WTC11 (cell line): ENCODE results near the gene FBN2. TPM values are rescaled to one million over a fixed set of nuclear protein-coding genes. Genes with fewer than 3 reads are reported as not detected.

Source experiments
- ATAC-seq: fragments of 200-7000 bp; cut with Tn5 transposase; 2 replicates; pipeline ENCODE4 v1.10.0; 2021; ENCODE audit warnings: mild to moderate bottlenecking, moderate library complexity
- CTCF ChIA-PET: fragments of 300-600 bp; sonication (Branson Sonifier 250); formaldehyde crosslinking; loops from one replicate; lab custom pipeline; 2021; ENCODE audit warnings: antibody characterized with exemption; lab: Charles Lee
- POLR2A ChIA-PET: fragments of 350-600 bp; sonication (Branson Sonifier 250); formaldehyde crosslinking; loops from one replicate; lab custom pipeline; 2021; ENCODE audit warnings: antibody characterized with exemption; lab: Charles Lee
- DNase-seq: peaks from one replicate; pipeline ENCODE4 v3.0.0; 2021; ENCODE audit warnings: low spot score
- H3K27ac Mint-ChIP-seq: 2 replicates; pipeline ENCODE4 v1.8.0; 2021; ENCODE audit warnings: mixed read lengths
- H3K27me3 Mint-ChIP-seq: 2 replicates; pipeline ENCODE4 v1.8.0; 2021; ENCODE audit warnings: low read depth, mild to moderate bottlenecking, moderate library complexity, mixed read lengths
- H3K36me3 Mint-ChIP-seq: 2 replicates; pipeline ENCODE4 v1.8.0; 2021; ENCODE audit warnings: mixed read lengths
- H3K4me1 Mint-ChIP-seq: 2 replicates; pipeline ENCODE4 v1.8.0; 2022; ENCODE audit warnings: mixed read lengths
- H3K4me3 Mint-ChIP-seq: 2 replicates; pipeline ENCODE4 v1.8.0; 2021; ENCODE audit warnings: mild to moderate bottlenecking, moderate library complexity, mixed read lengths
- H3K9me3 Mint-ChIP-seq: 2 replicates; pipeline ENCODE4 v1.8.0; 2021; ENCODE audit warnings: mixed read lengths
- CREM ChIP-seq: sonication (generic); formaldehyde crosslinking; IDR thresholded peaks from 2 replicates; pipeline ENCODE4 v1.8.1; 2022; ENCODE audit warnings: mild to moderate bottlenecking, missing genetic modification reagents, moderate library complexity
- JAZF1 ChIP-seq: fragments of 250-450 bp; sonication (Bioruptor Pico); IDR thresholded peaks from 2 replicates; pipeline ENCODE4 v1.9.0; 2021; ENCODE audit warnings: moderate library complexity, mild to moderate bottlenecking, inconsistent platforms
- NFE2L1 ChIP-seq: sonication (generic); formaldehyde crosslinking; IDR thresholded peaks from 2 replicates; pipeline ENCODE4 v1.8.1; 2023; ENCODE audit warnings: missing genetic modification reagents
- OVOL2 ChIP-seq: fragments of 250-450 bp; sonication (Bioruptor Pico); IDR thresholded peaks from 2 replicates; pipeline ENCODE4 v1.9.0; 2021; ENCODE audit warnings: mild to moderate bottlenecking, borderline replicate concordance
- SMAD3 ChIP-seq: sonication (generic); formaldehyde crosslinking; IDR thresholded peaks from 2 replicates; pipeline ENCODE4 v1.8.0; 2022; ENCODE audit warnings: missing genetic modification reagents, mild to moderate bottlenecking, borderline replicate concordance
- SOX15 ChIP-seq: fragments of 250-450 bp; sonication (Bioruptor Pico); IDR thresholded peaks from 2 replicates; pipeline ENCODE4 v1.9.0; 2021; ENCODE audit warnings: mild to moderate bottlenecking
- SP1 ChIP-seq: sonication (generic); formaldehyde crosslinking; conservative IDR thresholded peaks from 2 replicates; pipeline ENCODE4 v1.8.1; 2022; ENCODE audit warnings: missing genetic modification reagents
- TCF7 ChIP-seq: sonication (generic); formaldehyde crosslinking; IDR thresholded peaks from 2 replicates; pipeline ENCODE4 v1.8.0; 2022; ENCODE audit warnings: mild to moderate bottlenecking, low read depth, missing genetic modification reagents, moderate library complexity
- TEAD1 ChIP-seq: sonication (generic); formaldehyde crosslinking; IDR thresholded peaks from 2 replicates; pipeline ENCODE4 v1.8.0; 2022; ENCODE audit warnings: mild to moderate bottlenecking, missing genetic modification reagents
- ZNF232 ChIP-seq: sonication (generic); formaldehyde crosslinking; IDR thresholded peaks from 2 replicates; pipeline ENCODE4 v1.8.0; 2022; ENCODE audit warnings: mild to moderate bottlenecking, missing genetic modification reagents
- ZNF317 ChIP-seq: sonication (generic); formaldehyde crosslinking; IDR thresholded peaks from 2 replicates; pipeline ENCODE4 v1.8.1; 2023; ENCODE audit warnings: low read depth, mild to moderate bottlenecking, moderate library complexity, missing genetic modification reagents, borderline replicate concordance
- ZNF396 ChIP-seq: fragments of 250-450 bp; sonication (Bioruptor Pico); IDR thresholded peaks from 2 replicates; pipeline ENCODE4 v1.8.0; 2021; ENCODE audit warnings: mild to moderate bottlenecking, moderate library complexity, borderline replicate concordance
- total RNA-seq: library from RNA; stranded (reverse); gene quantifications from 3 replicates; pipeline ENCODE4 v1.2.3, GENCODE V29; 2021
- TF ChIP-seq, protein P1 (sequence below): sonication (generic); formaldehyde crosslinking; IDR thresholded peaks from 2 replicates; pipeline ENCODE4 v1.8.1; 2023; ENCODE audit warnings: mild to moderate bottlenecking, missing genetic modification reagents
- TF ChIP-seq, protein P2 (sequence below): sonication (generic); formaldehyde crosslinking; IDR thresholded peaks from 2 replicates; pipeline ENCODE4 v1.8.0; 2022; ENCODE audit warnings: mild to moderate bottlenecking, missing genetic modification reagents
- TF ChIP-seq, protein P3 (sequence below): sonication (generic); formaldehyde crosslinking; IDR thresholded peaks from 2 replicates; pipeline ENCODE4 v1.8.1; 2022; ENCODE audit warnings: mild to moderate bottlenecking, missing genetic modification reagents, moderate library complexity, borderline replicate concordance
- TF ChIP-seq, protein P4 (sequence below): fragments of 250-450 bp; sonication (Bioruptor Pico); IDR thresholded peaks from 2 replicates; pipeline ENCODE4 v2.1.2; 2022; ENCODE audit warnings: mild to moderate bottlenecking, moderate library complexity
- TF ChIP-seq, protein P5 (sequence below): sonication (generic); formaldehyde crosslinking; IDR thresholded peaks from 2 replicates; pipeline ENCODE4 v1.8.1; 2023; ENCODE audit warnings: mild to moderate bottlenecking, missing genetic modification reagents, moderate library complexity
- TF ChIP-seq, protein P6 (sequence below): sonication (generic); formaldehyde crosslinking; conservative IDR thresholded peaks from 2 replicates; pipeline ENCODE4 v1.8.1; 2022; ENCODE audit warnings: mild to moderate bottlenecking, missing genetic modification reagents
- TF ChIP-seq, protein P7 (sequence below): fragments of 250-450 bp; sonication (Bioruptor Pico); IDR thresholded peaks from 2 replicates; pipeline ENCODE4 v1.8.0; 2021; ENCODE audit warnings: mild to moderate bottlenecking
- TF ChIP-seq, protein P8 (sequence below): fragments of 250-450 bp; sonication (Bioruptor Pico); IDR thresholded peaks from 2 replicates; pipeline ENCODE4 v1.9.0; 2021; ENCODE audit warnings: mild to moderate bottlenecking
- TF ChIP-seq, protein P9 (sequence below): sonication (generic); formaldehyde crosslinking; IDR thresholded peaks from 2 replicates; pipeline ENCODE4 v1.8.0; 2023; ENCODE audit warnings: missing genetic modification reagents, mild to moderate bottlenecking, borderline replicate concordance

The FBN2 gene
- total RNA-seq, 1 experiment from 2014 or later: 56.7 TPM

DNA sequence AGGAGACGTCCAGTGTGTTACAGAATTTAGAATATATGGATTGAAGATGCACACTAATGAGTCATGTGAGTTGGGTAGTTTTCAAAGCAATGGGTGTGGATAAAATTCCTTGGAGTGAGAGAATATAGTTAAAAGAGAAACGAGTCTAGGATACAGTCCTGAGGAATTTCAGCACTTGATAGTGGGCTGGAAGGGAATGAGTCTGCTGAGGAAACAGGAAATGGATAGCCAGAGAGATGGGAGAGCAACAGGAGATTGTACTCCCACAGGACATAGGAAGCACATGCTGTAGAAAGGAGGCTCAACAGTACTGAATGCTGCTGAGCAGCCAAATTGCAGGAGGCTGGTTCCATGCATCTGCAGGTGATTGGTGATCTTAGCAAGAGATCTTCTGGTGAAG, 68.1 kb downstream of the FBN2 start:
- Mint-ChIP-seq H3K27me3 (no peaks in the 10 kb centered on the region), H3K4me1 (peaks cover 4% of the 10 kb centered on the region; the same call in 1 of the 2 replicates), H3K9me3 (peaks cover 13% of the 10 kb centered on the region), H3K4me3 (no peak overlapping the region), H3K27ac (no peak overlapping the region), H3K36me3 (peaks cover 13% of the 10 kb centered on the region)
- POLR2A ChIA-PET: no interaction called here
- ATAC-seq (no peak), DNase-seq (no peak)
- no peak for TF ChIP-seq ZNF317 (CRISPR knock-in tag)
- TF ChIP-seq ZNF232 (CRISPR knock-in tag): no peak
- TF ChIP-seq, protein P1, sequence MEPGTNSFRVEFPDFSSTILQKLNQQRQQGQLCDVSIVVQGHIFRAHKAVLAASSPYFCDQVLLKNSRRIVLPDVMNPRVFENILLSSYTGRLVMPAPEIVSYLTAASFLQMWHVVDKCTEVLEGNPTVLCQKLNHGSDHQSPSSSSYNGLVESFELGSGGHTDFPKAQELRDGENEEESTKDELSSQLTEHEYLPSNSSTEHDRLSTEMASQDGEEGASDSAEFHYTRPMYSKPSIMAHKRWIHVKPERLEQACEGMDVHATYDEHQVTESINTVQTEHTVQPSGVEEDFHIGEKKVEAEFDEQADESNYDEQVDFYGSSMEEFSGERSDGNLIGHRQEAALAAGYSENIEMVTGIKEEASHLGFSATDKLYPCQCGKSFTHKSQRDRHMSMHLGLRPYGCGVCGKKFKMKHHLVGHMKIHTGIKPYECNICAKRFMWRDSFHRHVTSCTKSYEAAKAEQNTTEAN: no peak
- TF ChIP-seq JAZF1 (CRISPR knock-in tag): no peak
- TF ChIP-seq, protein P2, sequence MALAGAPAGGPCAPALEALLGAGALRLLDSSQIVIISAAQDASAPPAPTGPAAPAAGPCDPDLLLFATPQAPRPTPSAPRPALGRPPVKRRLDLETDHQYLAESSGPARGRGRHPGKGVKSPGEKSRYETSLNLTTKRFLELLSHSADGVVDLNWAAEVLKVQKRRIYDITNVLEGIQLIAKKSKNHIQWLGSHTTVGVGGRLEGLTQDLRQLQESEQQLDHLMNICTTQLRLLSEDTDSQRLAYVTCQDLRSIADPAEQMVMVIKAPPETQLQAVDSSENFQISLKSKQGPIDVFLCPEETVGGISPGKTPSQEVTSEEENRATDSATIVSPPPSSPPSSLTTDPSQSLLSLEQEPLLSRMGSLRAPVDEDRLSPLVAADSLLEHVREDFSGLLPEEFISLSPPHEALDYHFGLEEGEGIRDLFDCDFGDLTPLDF: no peak
- TF ChIP-seq, protein P3, sequence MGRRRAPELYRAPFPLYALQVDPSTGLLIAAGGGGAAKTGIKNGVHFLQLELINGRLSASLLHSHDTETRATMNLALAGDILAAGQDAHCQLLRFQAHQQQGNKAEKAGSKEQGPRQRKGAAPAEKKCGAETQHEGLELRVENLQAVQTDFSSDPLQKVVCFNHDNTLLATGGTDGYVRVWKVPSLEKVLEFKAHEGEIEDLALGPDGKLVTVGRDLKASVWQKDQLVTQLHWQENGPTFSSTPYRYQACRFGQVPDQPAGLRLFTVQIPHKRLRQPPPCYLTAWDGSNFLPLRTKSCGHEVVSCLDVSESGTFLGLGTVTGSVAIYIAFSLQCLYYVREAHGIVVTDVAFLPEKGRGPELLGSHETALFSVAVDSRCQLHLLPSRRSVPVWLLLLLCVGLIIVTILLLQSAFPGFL (CRISPR knock-in tag): no peak
- TF ChIP-seq SMAD3 (CRISPR knock-in tag): no peak
- TF ChIP-seq OVOL2 (CRISPR knock-in tag): no peak
- TF ChIP-seq, protein P4, sequence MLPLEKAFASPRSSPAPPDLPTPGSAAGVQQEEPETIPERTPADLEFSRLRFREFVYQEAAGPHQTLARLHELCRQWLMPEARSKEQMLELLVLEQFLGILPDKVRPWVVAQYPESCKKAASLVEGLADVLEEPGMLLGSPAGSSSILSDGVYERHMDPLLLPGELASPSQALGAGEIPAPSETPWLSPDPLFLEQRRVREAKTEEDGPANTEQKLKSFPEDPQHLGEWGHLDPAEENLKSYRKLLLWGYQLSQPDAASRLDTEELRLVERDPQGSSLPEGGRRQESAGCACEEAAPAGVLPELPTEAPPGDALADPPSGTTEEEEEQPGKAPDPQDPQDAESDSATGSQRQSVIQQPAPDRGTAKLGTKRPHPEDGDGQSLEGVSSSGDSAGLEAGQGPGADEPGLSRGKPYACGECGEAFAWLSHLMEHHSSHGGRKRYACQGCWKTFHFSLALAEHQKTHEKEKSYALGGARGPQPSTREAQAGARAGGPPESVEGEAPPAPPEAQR: no peak
- TF ChIP-seq ZNF396 (CRISPR knock-in tag): no peak
- TF ChIP-seq, protein P5, sequence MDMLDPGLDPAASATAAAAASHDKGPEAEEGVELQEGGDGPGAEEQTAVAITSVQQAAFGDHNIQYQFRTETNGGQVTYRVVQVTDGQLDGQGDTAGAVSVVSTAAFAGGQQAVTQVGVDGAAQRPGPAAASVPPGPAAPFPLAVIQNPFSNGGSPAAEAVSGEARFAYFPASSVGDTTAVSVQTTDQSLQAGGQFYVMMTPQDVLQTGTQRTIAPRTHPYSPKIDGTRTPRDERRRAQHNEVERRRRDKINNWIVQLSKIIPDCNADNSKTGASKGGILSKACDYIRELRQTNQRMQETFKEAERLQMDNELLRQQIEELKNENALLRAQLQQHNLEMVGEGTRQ (CRISPR knock-in tag): no peak
- TF ChIP-seq, protein P6, sequence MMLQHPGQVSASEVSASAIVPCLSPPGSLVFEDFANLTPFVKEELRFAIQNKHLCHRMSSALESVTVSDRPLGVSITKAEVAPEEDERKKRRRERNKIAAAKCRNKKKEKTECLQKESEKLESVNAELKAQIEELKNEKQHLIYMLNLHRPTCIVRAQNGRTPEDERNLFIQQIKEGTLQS (CRISPR knock-in tag): no peak
- no peak for TF ChIP-seq TCF7 (CRISPR knock-in tag)
- TF ChIP-seq, protein P7, sequence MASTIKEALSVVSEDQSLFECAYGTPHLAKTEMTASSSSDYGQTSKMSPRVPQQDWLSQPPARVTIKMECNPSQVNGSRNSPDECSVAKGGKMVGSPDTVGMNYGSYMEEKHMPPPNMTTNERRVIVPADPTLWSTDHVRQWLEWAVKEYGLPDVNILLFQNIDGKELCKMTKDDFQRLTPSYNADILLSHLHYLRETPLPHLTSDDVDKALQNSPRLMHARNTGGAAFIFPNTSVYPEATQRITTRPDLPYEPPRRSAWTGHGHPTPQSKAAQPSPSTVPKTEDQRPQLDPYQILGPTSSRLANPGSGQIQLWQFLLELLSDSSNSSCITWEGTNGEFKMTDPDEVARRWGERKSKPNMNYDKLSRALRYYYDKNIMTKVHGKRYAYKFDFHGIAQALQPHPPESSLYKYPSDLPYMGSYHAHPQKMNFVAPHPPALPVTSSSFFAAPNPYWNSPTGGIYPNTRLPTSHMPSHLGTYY (CRISPR knock-in tag): no peak
- CTCF ChIA-PET: interaction anchor here (0.7 kb wide), 1 partner anchor 31 kb away, joined by 3 read pairs; no protein-coding TSS in a partner anchor

DNA sequence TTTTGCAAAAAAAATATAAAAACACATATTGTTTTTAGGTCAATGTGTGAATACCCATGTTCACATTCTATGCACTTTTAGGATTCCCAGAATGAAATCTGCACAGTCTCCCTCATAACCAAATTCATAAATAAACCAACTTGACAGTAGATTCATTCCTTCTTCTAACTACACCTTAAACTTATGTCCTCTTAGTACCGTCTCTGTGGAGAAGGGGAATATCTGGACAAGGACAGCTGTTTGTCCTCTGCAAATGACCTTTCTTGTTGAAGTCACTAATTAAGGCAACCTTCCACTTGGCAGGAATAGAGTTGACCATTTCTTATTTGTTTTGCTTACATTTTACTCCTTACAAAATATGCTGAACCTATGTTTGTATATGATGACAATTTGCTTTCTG, 71.1 kb downstream of the FBN2 start:
- Mint-ChIP-seq H3K9me3 (peaks cover 13% of the 10 kb centered on the region), H3K27ac (no peak overlapping the region), H3K36me3 (peaks cover 13% of the 10 kb centered on the region), H3K4me3 (no peak overlapping the region), H3K4me1 (peaks cover 4% of the 10 kb centered on the region; the same call in 1 of the 2 replicates), H3K27me3 (no peaks in the 10 kb centered on the region)
- no peak for DNase-seq
- POLR2A ChIA-PET: no interaction called here
- CTCF ChIA-PET: no interaction called here
- ATAC-seq: no peak
- TF ChIP-seq CREM (no peak), TEAD1 (CRISPR knock-in tag) (no peak), NFE2L1 (CRISPR knock-in tag) (no peak), SP1 (CRISPR knock-in tag) (no peak), SOX15 (CRISPR knock-in tag) (no peak)
- TF ChIP-seq, protein P8, sequence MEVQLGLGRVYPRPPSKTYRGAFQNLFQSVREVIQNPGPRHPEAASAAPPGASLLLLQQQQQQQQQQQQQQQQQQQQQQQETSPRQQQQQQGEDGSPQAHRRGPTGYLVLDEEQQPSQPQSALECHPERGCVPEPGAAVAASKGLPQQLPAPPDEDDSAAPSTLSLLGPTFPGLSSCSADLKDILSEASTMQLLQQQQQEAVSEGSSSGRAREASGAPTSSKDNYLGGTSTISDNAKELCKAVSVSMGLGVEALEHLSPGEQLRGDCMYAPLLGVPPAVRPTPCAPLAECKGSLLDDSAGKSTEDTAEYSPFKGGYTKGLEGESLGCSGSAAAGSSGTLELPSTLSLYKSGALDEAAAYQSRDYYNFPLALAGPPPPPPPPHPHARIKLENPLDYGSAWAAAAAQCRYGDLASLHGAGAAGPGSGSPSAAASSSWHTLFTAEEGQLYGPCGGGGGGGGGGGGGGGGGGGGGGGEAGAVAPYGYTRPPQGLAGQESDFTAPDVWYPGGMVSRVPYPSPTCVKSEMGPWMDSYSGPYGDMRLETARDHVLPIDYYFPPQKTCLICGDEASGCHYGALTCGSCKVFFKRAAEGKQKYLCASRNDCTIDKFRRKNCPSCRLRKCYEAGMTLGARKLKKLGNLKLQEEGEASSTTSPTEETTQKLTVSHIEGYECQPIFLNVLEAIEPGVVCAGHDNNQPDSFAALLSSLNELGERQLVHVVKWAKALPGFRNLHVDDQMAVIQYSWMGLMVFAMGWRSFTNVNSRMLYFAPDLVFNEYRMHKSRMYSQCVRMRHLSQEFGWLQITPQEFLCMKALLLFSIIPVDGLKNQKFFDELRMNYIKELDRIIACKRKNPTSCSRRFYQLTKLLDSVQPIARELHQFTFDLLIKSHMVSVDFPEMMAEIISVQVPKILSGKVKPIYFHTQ (CRISPR knock-in tag): no peak
- TF ChIP-seq, protein P9, sequence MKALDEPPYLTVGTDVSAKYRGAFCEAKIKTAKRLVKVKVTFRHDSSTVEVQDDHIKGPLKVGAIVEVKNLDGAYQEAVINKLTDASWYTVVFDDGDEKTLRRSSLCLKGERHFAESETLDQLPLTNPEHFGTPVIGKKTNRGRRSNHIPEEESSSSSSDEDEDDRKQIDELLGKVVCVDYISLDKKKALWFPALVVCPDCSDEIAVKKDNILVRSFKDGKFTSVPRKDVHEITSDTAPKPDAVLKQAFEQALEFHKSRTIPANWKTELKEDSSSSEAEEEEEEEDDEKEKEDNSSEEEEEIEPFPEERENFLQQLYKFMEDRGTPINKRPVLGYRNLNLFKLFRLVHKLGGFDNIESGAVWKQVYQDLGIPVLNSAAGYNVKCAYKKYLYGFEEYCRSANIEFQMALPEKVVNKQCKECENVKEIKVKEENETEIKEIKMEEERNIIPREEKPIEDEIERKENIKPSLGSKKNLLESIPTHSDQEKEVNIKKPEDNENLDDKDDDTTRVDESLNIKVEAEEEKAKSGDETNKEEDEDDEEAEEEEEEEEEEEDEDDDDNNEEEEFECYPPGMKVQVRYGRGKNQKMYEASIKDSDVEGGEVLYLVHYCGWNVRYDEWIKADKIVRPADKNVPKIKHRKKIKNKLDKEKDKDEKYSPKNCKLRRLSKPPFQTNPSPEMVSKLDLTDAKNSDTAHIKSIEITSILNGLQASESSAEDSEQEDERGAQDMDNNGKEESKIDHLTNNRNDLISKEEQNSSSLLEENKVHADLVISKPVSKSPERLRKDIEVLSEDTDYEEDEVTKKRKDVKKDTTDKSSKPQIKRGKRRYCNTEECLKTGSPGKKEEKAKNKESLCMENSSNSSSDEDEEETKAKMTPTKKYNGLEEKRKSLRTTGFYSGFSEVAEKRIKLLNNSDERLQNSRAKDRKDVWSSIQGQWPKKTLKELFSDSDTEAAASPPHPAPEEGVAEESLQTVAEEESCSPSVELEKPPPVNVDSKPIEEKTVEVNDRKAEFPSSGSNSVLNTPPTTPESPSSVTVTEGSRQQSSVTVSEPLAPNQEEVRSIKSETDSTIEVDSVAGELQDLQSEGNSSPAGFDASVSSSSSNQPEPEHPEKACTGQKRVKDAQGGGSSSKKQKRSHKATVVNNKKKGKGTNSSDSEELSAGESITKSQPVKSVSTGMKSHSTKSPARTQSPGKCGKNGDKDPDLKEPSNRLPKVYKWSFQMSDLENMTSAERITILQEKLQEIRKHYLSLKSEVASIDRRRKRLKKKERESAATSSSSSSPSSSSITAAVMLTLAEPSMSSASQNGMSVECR (CRISPR knock-in tag): no peak
